HG02798 (cell line): ENCODE results near the gene PARP9.

Source experiments
- ATAC-seq: cut with Tn5 transposase; IDR thresholded peaks from one replicate; pipeline ENCODE4 v1.9.1; 2021; ENCODE audit warnings: mild to moderate bottlenecking; ENCODE audit not compliant: unreplicated experiment, poor library complexity

Gene PARP9

GRCh38 chr3:122496508-122496907 is 67.6 kb downstream of the PARP9 start:
- ATAC-seq = no peak

GRCh38 chr3:122493296-122493695 is 70.8 kb downstream of the PARP9 start:
- ATAC-seq = no peak

DNA sequence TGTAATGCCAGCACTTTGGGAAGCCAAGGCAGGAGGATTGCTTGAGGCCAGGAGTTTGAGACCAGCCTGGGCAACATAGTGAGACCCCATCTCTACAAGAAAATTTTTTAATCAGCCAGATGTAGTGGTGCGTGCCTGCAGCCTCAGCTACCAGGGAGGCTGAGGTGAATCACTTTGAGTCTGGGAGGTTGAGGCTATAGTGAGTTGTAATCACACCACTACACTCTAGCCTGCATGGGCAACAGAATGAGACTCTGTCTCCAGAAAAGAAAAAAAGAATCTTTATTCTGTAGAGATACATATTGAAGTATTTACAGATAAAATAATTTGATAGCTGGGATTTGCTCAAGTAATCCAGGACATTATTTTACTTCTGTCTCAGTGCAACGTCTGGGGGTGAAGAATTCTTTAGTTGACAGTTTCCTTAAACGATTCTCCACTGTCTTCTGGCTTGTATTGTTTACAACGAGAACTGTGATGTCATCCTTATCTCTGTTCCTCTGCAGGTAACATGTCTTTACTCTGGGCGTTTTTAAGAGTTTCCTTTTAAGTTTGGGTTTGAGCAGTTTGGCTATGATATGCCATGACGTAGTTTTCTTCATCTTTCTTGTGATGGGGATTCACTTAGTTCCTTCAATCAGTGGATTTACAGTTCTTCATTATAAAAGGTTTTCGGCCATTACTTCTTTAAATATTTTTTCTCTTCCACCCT is 75.7 kb downstream of the PARP9 start:
- ATAC-seq = no peak

GRCh38 chr3:122484985-122485384 is 79.1 kb downstream of the PARP9 start:
- ATAC-seq = no peak

DNA sequence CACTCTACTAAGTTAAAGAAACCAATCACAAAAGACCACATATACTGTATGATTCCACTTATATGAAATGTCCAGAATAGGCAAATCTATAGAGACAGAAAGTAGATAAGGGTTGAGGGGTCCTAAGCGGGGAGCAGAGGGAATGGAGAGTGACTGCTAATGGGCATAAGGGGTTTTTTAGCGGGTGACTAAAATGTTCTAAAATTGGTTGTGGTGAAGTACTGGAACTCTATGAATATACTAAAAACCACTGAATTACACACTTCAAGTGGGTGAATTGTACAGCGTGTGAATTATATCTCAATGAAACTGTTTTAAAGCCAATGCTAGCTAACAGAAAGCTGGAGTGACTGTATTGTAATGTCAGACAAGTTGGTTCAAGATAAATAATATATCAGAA is 82.7 kb downstream of the PARP9 start:
- no peak for ATAC-seq
